ENCODE measurements around the gene TMEM145. TPM values are rescaled to one million over a fixed set of nuclear protein-coding genes. Genes with fewer than 3 reads are reported as not detected.
"Not testable (repeated sequence)": the region's sequence is repeated elsewhere in the genome, so short reads cannot be mapped to it uniquely, and the experiment has no call there.

Gene TMEM145
- total RNA-seq, 1 donor from 2014 or later: not detected

DNA sequence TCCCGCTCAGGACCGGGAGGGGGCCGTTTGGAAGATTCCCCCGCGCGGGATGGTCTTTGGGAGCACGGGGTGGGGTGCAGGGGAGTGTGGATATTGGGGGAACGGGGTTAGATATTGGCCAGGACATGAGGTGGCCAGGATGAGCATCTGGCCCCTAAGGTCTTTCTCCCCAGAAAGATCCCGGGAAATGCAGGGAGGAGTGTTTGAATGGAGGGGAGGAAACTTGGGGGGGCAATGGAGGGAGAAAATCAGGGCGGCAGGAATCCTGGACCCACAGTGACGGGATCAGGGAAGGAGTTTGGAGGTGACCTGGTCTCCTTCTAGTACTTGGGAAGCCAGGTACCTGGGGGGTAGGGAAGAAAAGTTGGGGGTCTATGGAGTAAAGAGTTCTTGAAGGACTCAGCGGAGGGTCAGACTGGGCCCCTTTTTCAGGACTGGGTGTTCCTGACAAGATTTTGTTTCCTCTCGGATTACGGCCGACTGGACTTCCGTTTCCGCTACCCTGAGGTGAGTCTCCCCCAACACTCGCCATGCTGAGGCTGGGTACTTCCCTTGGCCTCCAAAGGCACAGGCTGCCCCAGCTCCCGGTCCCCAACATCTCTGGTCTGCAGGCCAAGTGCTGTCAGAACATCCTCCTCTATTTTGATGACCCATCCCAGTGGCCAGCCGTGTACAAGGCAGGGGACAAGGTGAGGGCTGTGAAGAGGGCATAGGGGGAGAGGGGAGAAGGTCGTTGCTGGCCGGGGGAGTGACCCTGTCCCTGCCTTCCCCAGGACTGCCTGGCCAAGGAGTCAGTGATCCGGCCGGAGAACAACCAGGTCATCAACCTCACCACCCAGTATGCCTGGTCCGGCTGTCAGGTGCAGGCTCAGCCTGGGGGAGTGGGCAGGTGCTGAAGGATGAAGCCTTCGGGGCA, 989 bp downstream of the TMEM145 start:
- no peak for DNase-seq (ENCODE audit: low read depth, low spot score)

DNA sequence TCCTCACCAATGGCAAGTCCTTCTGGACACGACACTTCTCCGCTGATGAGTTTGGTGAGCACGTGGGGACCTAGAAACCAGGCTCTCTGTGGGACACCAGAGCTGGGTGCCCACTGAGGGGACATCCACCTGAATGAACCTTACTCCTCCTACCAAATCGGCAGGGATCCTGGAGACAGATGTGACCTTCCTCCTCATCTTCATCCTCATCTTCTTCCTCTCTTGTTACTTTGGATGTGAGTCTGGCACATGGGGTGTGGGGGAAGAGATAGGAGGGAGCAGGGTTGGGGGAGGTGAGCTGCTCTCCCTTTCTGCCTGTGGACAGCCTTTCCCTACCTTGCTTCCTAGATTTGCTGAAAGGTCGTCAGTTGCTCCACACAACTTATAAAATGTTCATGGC, 1.9 kb downstream of the TMEM145 start:
- DNase-seq (ENCODE audit: low read depth, low spot score): no peak

DNA sequence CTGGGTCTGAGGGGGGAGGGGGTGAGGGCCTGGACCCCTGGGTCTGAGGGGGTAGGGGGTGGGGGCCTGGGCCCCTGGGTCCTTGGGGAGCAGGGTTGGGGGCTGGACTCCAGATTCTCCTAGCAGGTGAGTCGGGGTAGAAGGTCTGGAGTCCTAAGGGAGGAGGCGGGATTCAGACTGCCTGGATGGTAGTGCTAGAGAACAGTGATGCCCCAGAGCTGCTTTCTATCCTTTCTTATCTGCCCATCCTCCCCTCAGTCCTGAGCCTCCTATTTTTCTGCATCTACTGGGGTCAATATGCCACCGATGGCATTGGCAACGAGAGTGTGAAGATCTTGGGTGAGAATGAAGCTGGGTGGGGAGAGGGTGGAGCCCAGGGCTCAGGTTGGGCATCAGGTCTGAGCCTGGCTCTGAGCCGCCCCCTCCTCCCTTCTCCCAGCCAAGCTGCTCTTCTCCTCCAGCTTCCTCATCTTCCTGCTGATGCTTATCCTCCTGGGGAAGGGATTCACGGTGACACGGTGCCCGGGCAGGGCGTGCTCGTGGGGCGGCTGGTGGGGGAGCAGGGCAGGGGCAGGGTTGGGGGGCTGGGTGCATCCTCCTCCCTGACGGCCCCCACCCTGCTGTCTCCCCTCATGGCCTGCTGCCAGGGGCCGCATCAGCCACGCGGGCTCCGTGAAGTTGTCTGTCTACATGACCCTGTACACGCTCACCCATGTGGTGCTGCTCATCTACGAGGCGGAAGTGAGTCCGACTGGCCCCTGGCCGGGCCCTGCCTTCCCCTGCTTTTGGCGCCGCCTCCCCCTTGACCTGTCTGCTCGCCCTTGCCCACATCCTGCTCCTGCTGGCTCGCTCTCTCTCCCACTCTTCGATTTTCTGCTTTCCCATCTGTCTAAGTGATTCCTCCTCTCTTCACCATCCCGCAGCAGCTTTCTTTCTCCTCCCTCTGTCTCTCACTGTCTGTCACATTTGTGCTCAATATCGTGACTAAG, 3.4 kb downstream of the TMEM145 start:
- no peak for DNase-seq (ENCODE audit: low read depth, low spot score)

DNA sequence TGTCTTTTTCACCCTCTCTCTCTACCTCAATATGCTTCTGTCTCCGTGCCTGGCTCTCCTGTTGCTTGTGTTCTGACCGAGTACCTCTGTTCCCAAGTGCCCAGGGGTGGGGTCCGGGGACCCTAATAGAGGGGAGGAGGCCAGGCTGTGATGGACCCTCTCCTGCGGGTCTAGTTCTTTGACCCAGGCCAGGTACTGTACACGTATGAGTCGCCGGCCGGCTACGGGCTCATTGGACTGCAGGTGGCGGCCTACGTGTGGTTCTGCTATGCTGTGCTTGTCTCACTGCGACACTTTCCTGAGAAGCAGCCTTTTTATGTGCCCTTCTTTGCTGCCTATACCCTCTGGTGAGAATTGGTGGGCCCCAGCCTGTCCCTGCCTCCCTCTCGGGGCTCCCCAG, 4.4 kb downstream of the TMEM145 start:
- no peak for DNase-seq (ENCODE audit: low read depth, low spot score)

DNA sequence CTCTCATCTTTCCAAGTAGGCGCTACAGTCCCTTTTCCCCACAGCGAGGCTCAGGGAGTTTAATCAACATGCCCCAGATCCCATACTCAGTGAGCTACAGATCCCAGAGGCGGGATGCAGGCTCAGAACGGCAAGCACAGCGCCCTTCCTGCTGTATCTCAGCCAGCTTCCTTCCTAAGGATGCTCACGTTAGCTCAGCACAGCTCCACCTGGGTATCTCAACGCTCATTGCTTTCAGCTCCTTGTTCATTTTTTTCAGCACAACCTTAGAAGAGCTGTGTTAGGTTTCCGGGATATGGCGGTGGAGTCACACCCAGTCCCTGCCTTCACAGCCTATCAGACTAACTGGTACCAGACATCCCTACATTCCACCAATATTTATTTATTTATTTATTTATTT, 9.2 kb downstream of the TMEM145 start:
- no peak for DNase-seq (ENCODE audit: low read depth, low spot score)

DNA sequence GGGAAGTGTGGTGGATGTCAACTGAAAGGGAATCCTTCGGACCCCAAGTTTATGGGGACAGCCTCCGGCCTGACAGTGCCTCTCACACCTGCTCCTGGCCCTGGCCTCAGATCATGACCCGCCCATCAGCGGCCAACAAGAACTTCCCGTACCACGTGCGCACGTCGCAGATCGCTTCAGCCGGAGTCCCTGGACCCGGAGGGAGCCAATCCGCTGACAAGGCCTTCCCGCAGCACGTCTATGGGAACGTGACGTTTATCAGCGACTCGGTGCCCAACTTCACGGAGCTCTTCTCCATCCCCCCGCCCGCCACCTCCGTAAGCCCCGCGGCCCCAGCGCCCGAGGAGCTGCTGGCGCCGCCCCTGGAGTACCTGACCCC, 10.4 kb downstream of the TMEM145 start:
- no peak for DNase-seq (ENCODE audit: low read depth, low spot score)

DNA sequence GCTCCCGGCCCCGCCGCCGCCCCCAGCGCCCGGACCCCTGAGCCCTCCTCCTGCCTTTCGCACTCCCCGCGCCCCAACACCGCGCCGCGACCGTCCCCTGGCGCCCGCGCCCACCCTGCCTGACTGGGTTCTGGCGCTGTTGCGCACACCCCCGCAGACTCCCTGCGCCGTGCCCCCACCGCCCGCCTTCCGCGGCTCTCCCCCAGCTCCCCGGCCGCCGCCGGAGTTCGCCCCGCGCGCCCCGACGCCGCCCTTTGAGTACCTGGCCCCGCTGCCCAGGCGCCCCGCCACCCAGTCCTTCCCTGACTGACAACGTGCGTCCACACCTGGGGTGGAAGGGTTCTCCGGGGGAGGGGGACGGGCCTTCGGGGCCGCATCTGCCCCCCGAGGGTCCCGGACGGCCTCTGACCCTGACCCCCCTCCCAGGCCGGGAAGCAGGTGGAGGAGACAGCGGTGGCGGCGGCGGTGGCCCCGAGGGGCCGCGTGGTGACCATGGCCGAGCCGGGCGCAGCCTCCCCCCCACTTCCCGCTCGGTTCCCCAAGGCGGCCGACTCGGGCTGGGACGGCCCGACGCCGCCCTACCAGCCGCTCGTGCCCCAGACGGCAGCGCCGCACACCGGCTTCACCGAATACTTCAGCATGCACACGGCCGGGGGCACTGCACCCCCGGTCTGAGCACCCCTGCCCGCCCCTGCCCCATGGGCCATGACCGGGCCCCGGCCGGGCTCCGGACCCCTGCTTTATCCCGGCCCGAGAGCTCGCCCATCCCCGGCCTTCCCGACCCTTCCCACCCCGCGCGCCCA, 10.9 kb downstream of the TMEM145 start:
- DNase-seq (ENCODE audit: low read depth, low spot score): no peak

DNA sequence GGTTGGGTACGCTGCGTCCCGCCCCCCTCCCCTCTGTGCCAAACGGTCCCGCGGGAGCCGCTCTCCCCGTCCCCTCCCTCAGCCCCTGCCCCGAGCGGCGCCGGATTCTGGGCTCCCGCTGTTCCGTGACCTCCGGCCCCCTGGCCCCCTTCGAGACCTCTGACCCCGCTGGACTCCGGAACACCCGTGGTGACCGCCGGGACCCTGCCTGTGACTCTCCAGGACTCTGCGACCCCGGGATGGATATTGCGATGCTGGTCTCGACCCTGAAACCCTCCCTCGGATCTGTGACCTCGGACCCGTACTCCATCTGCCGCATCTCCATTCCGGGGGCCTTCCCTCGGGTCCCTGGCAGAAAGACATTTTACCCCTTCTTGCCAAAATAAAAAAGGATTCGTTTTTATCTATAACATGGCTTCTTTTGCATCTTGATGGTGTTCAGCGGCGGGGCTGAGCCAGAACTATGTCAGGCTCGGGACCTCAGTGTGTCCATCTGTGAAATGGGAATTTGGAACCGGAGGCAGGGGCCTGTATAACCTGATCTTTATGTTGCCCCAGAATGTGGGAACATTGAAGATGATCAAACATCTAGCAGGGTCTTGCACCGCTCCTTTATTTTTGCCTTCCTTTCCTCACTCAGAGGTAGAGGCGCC, 11.7 kb downstream of the TMEM145 start:
- no peak for DNase-seq (ENCODE audit: low read depth, low spot score)

DNA sequence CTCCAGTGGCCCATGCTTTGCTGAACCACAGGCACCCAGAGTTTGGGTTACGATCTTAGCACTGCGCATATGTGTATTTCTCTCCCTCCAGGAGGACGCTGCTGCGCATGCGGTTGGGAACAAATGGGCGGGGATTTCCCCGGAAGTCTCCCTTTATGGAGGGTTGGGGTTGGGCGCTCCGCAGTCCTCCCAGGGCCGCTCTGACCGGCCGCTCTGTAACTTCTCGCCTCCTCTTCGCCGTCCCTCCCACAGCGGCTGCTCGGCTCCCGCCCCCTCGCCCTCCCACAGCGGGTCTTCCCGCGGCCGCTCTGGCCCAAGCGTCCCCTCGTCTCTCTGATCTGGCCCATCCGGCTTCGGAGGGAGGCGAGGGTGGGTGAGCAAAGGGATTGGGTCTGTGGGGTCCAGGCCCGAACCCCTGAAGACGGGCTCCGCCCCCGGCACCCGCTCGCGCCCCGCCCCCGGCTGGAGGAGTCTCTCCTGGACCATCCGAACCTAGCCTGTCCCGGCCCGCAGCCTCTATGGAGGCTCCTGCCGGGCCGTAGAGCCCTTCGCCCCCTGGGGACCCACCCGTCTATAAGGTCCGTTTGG, 12.3 kb downstream of the TMEM145 start, which contains the start of gene MEGF8:
TSS of gene MEGF8 (plus strand) at position 328 of the 588 bp plus-strand sequence. CDS start 609 bp downstream, outside the sequence.
- peak; percentile 96 for DNase-seq (ENCODE audit: low read depth, low spot score)

DNA sequence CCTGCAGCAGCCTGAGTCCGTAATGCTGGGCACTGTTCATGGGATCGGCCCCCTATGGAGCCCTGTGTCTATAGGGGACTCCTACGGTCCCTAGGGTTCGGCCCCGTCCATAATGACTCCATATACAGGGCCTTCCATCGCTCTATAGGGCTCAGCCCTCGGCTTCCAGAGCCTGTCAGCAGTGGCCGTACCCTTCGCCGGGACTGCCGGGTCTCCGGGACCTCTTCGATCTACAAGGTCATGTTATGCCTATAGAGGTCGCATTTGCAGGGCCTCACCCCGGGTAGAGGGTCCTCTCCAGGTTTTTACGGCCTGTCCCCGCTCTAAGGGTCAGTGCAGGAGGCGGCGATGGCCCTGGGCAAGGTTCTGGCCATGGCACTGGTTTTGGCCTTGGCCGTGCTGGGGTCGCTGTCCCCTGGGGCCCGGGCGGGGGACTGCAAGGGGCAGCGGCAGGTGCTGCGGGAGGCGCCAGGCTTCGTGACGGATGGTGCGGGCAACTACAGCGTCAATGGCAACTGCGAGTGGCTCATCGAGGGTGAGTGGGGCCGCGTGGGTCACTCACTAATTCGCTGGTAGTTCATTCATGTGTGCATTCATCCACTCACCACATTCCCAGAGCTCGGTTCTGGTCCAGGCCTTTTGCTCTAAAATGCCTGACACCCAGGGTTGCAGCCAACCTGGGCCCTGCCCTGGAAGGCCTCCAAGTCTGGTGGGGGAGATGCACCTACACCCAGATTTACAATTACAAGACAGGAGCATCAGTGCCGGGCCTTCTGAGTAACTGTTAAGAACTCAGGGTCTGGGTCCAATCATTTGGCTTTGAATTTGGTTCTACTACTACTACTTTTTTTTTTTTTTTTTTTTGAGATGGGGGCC, 13.0 kb downstream of the TMEM145 start:
- DNase-seq (ENCODE audit: low read depth, low spot score): no peak

DNA sequence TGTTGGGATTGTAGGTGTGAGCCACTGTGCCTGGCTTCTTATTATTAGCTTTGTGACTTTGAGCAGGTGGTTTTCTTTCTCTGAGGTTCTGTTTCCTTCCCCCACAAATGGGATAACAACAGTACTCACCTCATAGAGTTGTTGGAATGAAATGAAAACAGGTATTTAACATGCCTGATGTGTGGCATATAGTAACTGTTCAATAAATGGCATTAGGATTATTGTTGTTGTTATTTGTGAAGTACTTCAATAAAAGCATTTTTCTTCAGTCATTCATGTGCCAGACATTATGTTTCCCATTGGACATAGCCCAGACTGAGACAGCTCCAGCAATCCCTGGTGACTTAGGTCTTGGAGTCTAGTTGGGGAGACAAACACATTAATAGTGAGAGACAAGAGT, 13.9 kb downstream of the TMEM145 start:
- no peak for DNase-seq (ENCODE audit: low read depth, low spot score)

DNA sequence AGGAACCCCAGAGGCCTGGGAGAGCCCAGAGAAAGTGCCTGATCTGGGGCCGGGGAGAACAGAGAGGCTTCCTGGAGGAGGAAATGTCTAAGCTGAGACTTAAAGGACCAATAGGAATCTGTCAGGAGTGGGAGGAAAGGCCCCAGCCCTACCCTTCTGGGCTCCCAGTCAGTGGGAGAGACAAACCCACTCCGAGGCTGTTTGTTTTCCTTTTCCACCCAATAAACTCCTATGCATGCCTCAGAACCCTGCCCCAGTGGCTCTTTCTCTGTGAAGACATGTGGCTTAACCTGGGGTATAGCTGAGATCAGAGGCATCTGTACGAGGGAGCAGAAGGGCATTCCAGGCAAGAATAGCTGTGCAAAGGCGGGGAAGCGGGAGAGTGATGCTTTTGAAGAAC, 14.3 kb downstream of the TMEM145 start:
- DNase-seq (ENCODE audit: low read depth, low spot score): no peak

DNA sequence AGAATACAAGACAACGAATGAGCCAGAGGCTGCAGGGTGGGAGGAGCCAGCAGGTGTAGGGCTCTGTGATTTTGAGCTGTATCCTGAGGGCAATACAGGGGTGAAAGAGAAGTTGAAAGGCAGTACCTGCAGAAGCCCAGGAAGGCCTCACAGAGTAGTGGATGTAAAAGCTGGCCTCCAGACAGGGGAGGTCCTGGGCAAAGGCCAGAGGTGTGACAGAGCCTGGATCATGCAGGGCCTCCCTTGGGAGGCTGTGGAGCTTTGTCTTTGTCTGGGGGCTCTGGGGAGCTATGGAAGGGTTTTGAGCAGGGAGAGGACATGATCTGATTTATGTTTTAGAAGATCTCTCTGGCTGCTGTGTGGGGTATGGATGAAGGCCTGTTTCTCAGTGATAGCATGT, 15.0 kb downstream of the TMEM145 start:
- DNase-seq (ENCODE audit: low read depth, low spot score): no peak

DNA sequence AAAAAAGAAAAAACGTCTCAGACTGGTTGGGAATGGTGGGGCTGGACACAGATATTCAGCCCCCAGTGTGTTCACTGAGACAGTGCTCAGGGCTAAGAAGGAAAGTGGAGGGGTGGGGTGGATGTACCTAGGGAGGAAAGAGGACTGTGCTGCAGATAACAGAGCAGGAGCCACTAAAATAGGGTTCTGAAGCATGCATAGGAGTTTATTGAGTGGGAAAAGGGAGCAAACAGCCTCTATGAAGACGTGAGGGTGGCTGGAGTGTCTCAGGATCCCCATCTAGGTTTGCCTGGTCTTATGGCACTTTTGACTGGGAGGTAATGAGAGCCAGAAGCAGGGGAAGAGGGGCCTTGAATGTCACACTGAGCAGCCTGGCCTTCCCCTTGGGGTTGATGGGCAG, 15.7 kb downstream of the TMEM145 start:
- DNase-seq (ENCODE audit: low read depth, low spot score): no peak

DNA sequence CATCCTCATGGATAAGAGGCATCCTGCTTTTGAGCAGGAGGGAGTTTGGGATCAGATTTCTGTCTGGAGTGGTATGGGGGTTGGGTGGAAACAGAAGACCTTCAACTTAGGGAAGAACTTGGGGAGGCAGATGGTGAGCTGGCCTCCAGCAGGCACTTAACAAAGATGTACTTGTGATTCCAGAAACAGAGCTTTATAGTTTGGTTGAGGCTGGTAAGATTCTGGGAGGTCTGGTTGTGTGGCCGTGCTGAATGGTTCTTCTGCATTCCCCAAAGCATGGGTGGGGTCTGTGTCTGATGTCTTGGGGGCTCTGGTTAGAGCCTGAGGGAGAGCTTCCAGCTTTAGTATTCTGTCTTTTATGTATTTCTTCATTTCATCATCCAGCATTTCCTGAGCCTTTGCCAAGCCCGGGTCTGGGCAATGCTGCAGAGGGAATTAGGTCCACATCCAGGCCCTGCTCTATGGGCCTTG, 17.2 kb downstream of the TMEM145 start:
- no peak for DNase-seq (ENCODE audit: low read depth, low spot score)

DNA sequence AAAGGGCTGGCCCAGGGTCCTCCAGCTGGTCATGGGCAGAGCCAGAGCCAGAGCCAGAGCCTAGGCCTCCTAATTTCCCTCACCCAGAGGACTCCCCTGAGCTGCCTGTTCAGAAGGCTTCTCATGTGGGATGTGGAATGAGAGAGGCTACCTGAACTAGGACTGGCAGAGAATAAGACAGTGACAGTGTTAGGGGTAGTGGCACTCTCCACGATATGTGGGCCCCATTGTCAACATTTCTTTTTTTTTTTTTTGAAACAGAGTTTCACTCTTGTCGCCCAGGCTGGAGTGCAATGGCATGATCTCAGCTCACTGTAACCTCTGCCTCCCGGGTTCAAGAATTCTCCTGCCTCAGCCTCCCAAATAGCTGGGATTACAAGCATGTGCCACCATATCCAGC, 18.2 kb downstream of the TMEM145 start:
- DNase-seq (ENCODE audit: low read depth, low spot score): not testable (repeated sequence)

DNA sequence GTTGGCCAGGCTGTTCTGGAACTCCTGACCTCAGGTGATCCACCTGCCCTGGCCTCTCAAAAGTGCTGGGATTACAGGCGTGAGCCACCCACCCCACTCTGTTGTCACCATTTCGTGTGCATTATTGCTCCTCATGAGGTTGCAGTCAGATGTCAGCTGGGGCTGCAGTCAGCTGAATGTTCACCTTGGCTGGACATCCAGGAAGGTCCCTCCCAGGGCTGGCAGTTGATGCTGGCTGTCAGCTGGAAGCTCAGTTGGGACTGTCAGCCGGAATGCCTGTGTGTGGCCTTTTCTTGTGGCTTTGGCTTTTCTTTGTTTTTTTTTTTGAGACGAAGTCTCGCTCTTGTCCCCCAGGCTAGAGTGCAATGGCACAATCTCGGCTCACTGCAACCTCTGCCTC, 18.9 kb downstream of the TMEM145 start:
- no peak for DNase-seq (ENCODE audit: low read depth, low spot score)

DNA sequence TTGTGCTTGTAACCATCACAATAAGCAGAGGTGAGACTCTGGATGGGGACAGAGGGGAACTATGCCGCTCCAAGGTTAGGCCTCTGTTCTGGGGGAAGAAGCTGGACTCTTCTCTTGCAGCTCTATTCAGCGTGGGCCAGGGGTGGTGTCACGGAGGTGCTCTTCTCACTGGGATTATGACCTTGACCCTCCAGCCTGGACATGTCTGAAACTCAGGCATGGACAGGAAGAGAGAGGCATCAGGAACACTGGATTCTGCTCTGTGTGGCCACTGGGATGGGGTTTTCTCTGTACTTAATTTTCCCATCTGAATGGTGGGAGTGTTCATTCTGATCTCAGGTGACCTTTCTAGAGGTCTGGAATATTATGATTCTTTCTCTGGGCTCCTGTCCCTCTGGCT, 19.9 kb downstream of the TMEM145 start:
- no peak for DNase-seq (ENCODE audit: low read depth, low spot score)

DNA sequence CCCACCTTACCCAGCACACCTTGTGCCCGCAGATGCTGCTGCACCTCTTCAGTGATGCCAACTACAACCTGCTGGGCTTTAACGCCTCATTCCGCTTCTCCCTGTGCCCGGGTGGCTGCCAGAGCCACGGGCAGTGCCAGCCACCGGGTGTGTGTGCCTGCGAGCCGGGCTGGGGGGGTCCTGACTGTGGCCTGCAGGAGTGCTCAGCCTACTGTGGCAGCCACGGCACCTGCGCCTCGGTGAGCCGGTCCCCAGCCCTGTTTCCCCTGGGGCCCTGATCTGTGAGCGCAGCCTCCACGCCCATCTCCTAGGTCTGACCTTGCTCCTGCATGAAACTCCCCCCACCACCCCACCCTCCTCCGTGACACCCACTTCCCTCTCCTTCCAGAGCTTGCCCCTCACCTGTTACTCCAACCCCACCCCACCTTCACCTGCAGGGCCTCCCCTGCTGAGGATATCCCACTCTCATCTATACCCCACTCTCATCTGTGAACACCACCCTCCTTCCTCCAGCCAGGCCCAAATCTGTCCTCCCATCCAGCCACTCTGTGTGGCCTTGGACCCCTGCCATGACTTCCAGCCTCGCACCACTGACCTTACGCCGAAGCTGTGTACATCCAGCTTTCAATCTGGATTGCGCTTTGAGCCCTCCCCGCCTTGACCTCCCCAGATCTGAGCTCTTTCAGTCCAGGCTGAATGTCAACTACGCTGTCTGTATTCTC, 21.0 kb downstream of the TMEM145 start:
- DNase-seq (ENCODE audit: low read depth, low spot score): no peak
